GM19328 (cell line): Measurements from ENCODE around the gene ENO2.
A peak's percentile ranks its signal among the peaks of the same experiment; 100 is the strongest.

ENCODE experiments used
- ATAC-seq: cut with Tn5 transposase; IDR thresholded peaks from one replicate; pipeline ENCODE4 v1.9.1; 2021; ENCODE audit warnings: mild to moderate bottlenecking, moderate library complexity; ENCODE audit not compliant: unreplicated experiment

The ENO2 gene

DNA sequence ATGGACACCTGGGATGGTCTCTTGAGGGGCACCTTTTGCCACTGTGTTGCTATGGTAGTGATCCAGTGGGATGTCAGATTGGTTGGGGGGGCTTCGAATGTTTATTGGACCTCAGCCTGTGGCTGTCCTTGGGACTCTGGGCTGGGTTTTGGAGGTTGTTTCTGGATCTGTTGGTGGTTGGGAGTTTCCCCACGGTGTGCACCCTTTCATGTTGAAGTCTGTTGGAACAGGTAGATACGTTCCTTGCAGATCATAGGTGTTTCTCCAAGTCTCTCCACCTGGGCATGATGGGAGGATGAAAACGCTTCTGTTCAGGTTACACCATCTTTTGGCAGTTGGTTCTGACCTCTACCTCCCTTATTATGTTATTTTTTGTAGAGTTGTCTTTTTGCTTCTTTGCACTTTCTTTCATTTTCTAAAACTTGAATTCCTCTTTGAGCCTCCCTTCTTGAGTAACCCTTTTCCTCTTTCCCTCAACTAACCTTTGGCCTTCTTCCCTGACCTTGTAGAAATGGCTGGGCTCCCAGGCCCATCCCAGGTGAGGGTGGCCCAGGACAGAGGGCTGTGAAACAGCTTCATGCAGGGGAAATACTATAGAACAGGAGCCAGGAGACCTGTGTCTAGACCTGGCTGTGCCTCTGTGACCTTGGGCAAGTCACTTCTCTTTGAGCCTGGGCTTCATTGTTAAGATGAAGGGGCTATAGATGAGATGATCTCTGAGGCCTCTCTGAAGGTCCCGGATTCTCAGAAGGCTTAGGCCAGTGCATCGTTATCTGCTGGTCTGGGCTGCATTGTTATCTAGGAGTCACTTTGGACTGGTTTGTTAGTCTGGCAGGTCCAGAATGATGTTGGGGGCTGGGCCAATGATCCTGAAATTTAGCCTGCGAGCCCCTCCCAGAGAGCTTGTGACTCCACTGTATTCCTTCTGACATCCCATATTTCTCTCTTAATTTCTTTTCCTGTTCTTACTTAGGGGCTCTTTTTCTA lies 15.4 kb downstream of the ENO2 start:
- ATAC-seq = no peak

DNA sequence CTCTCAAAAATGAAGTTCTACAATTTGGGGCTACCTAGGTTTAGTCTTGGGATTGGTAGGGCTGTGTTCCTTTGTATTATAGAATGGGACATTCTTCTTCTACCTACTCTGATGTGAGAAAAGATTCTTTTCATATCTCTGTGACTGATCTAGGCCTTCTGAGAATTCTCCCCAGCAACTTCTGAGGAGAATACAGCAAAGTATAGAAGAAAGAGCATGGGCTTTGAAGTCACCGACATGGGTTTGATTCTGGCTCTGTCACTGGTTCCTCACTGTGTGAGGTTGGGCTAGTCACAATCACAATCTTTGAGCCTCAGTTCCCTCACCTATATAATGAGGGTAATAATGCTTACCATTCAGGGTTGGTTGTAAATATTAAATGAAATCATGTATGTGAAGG lies 18.4 kb downstream of the ENO2 start:
- no peak for ATAC-seq

DNA sequence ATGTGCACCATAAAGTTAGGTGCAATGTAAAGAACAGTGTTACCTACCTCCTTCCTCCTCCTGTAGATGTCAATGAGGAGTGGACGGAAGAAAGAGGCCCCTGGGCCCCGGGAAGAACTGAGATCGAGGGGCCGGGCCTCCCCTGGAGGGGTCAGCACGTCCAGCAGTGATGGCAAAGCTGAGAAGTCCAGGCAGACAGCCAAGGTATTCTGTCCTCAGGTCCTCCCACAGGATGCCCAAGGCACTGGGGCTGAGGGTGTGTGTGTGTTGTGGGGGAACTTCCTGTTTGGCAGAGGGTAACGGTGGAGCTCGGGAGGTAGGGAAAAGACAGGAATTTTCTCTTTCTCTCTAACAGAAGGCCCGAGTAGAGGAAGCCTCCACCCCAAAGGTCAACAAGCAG lies 19.7 kb downstream of the ENO2 start:
- ATAC-seq = no peak

DNA sequence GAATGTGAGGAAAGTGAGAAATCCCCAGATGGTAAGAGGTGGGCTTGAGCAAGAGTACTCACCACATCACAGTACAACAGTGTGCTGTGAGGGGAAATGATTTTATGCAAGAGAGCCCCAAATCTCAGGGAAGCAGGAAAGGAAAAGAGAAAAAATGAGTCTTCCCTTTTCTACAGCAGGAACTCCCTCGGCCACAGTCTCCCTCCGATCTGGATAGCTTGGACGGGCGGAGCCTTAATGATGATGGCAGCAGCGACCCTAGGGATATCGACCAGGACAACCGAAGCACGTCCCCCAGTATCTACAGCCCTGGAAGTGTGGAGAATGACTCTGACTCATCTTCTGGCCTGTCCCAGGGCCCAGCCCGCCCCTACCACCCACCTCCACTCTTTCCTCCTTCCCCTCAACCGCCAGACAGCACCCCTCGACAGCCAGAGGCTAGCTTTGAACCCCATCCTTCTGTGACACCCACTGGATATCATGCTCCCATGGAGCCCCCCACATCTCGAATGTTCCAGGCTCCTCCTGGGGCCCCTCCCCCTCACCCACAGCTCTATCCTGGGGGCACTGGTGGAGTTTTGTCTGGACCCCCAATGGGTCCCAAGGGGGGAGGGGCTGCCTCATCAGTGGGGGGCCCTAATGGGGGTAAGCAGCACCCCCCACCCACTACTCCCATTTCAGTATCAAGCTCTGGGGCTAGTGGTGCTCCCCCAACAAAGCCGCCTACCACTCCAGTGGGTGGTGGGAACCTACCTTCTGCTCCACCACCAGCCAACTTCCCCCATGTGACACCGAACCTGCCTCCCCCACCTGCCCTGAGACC lies 21.2 kb downstream of the ENO2 start:
- ATAC-seq = no peak

DNA sequence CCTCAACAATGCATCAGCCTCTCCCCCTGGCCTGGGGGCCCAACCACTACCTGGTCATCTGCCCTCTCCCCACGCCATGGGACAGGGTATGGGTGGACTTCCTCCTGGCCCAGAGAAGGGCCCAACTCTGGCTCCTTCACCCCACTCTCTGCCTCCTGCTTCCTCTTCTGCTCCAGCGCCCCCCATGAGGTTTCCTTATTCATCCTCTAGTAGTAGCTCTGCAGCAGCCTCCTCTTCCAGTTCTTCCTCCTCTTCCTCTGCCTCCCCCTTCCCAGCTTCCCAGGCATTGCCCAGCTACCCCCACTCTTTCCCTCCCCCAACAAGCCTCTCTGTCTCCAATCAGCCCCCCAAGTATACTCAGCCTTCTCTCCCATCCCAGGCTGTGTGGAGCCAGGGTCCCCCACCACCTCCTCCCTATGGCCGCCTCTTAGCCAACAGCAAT lies 21.8 kb downstream of the ENO2 start:
- ATAC-seq = no peak

DNA sequence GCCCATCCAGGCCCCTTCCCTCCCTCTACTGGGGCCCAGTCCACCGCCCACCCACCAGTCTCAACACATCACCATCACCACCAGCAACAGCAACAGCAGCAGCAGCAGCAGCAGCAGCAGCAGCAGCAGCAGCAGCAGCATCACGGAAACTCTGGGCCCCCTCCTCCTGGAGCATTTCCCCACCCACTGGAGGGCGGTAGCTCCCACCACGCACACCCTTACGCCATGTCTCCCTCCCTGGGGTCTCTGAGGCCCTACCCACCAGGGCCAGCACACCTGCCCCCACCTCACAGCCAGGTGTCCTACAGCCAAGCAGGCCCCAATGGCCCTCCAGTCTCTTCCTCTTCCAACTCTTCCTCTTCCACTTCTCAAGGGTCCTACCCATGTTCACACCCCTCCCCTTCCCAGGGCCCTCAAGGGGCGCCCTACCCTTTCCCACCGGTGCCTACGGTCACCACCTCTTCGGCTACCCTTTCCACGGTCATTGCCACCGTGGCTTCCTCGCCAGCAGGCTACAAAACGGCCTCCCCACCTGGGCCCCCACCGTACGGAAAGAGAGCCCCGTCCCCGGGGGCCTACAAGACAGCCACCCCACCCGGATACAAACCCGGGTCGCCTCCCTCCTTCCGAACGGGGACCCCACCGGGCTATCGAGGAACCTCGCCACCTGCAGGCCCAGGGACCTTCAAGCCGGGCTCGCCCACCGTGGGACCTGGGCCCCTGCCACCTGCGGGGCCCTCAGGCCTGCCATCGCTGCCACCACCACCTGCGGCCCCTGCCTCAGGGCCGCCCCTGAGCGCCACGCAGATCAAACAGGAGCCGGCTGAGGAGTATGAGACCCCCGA lies 22.5 kb downstream of the ENO2 start:
- no peak for ATAC-seq

DNA sequence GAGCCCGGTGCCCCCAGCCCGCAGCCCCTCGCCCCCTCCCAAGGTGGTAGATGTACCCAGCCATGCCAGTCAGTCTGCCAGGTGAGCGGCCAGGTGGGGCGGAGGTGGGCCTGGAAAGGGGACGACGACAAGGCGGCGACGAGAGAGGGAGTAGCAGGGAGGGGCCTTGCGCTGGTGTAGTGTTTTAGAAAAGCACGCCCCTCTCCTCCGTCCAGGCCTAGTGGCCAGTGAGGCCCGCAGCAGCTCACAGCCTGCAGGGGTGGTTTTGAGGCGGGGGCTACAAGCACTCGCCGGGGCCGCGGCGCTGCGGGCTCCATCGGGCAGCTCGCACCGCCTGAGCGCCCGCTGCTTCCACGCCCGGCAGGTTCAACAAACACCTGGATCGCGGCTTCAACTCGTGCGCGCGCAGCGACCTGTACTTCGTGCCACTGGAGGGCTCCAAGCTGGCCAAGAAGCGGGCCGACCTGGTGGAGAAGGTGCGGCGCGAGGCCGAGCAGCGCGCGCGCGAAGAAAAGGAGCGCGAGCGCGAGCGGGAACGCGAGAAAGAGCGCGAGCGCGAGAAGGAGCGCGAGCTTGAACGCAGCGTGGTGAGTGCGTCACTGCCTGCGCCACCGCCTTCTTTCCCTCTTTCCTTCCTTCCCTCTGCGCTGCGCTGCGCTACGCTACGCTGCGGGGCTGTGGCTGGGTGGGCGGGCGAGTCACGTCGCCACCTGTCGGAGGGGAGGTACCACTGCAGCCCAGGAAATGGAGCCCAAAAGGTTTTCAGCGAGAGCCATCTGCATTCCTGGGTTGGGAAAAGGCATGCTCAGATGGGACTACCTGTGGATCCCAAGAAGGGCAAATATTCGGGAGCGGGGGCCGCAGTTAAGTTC lies 23.3 kb downstream of the ENO2 start:
- peak; percentile 82 for ATAC-seq

DNA sequence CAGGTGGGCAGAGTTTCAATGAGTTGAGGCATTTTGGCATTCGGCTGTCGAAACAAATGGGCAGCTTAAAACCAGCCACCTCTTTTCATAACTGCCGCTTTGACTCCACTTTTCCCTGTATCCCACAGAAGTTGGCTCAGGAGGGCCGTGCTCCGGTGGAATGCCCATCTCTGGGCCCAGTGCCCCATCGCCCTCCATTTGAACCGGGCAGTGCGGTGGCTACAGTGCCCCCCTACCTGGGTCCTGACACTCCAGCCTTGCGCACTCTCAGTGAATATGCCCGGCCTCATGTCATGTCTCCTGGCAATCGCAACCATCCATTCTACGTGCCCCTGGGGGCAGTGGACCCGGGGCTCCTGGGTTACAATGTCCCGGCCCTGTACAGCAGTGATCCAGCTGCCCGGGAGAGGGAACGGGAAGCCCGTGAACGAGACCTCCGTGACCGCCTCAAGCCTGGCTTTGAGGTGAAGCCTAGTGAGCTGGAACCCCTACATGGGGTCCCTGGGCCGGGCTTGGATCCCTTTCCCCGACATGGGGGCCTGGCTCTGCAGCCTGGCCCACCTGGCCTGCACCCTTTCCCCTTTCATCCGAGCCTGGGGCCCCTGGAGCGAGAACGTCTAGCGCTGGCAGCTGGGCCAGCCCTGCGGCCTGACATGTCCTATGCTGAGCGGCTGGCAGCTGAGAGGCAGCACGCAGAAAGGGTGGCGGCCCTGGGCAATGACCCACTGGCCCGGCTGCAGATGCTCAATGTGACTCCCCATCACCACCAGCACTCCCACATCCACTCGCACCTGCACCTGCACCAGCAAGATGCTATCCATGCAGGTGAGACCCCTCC lies 24.2 kb downstream of the ENO2 start:
- no peak for ATAC-seq

DNA sequence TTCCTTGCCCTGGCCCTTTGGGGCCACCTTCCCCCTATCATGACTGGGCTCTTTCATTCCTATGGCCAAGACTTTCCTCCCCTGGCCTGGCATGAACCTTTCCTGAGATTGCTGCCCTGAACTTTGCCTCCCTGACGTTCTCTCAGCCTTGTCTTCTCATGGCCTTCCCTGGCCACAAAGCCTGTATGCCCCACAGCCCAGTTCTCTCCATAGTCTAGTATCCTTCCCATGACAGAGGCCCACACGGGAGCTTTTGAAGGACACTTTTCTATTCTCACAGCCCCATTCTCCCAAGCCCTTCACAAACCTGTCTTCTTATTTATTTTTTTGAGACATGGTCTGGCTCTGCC lies 24.8 kb downstream of the ENO2 start:
- no peak for ATAC-seq

DNA sequence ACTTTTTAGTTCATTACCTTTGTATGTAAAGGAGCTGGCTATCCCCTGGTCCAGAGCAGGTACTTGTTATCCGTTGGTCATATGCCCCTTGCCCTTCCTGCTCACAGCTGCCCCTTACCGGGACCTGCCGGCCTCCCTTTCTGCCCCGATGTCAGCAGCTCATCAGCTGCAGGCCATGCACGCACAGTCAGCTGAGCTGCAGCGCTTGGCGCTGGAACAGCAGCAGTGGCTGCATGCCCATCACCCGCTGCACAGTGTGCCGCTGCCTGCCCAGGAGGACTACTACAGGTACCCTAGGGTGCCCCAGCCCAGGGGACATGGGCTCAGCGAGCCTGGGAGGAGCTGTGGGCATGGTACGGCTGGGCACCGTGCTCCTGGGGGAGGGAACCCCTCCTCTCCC lies 26.9 kb downstream of the ENO2 start:
- ATAC-seq = no peak

DNA sequence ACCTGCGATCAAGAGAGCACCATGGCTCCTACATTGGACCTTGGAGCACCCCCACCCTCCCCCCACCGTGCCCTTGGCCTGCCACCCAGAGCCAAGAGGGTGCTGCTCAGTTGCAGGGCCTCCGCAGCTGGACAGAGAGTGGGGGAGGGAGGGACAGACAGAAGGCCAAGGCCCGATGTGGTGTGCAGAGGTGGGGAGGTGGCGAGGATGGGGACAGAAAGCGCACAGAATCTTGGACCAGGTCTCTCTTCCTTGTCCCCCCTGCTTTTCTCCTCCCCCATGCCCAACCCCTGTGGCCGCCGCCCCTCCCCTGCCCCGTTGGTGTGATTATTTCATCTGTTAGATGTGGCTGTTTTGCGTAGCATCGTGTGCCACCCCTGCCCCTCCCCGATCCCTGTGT lies 27.4 kb downstream of the ENO2 start:
- ATAC-seq = no peak

DNA sequence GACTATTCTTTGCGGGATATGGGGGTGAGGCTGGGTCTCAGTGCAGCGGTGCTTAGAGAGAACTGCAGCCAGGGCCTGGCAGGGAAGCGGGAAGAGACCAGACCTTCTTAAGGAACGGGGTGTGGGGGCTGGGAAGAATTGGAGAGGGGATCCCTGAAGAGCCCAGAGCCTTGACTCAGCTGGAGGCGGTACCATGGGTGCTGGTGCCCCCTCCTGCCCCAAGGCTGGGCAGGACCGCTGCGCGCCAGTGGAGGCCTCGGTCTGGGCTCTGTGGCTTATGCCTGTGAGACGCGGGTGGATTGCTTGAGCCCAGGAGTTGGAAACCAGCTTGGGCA lies 27.9 kb downstream of the ENO2 start:
- ATAC-seq = no peak

DNA sequence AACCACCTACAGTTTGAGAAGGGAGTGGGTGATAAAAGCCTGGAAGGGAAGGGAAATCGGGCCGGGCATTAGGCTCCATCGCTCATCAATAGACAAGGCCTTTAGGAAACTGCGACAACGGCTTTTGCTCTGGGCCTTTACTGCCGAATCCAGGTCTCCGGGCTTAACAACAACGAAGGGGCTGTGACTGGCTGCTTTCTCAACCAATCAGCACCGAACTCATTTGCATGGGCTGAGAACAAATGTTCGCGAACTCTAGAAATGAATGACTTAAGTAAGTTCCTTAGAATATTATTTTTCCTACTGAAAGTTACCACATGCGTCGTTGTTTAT lies 29.0 kb downstream of the ENO2 start:
- peak; percentile 23 for ATAC-seq

DNA sequence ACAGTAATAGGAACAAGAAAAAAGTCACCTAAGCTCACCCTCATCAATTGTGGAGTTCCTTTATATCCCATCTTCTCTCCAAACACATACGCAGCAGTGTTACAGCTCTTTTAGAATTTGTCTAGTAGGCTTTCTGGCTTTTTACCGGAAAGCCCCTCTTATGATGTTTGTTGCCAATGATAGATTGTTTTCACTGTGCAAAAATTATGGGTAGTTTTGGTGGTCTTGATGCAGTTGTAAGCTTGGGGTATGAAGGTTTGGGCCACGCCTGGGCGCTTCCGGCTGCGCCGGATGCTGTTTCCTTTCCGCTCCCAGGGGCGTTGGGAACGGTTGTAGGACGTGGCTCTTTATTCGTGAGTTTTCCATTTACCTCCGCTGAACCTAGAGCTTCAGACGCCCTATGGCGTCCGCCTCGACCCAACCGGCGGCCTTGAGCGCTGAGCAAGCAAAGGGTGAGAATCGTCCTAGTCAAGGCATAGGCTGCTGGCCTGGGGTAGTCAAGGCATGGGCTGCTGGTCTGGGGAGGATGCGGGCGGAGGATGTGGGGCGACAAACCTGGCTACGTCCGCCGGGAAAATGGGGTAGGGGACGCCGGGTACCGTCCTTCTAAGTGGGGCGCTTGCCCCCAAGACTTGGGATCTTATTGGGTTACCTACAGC lies 29.5 kb downstream of the ENO2 start, which contains the start of the genes C12orf57 and RNU7-1:
Gene C12orf57 (plus strand): TSS at position 301 of the 659 bp plus-strand sequence. CDS start 100 bp downstream, at position 401.
Gene RNU7-1 (plus strand): TSS at position 95 of the 659 bp plus-strand sequence.
- ATAC-seq = peak; percentile 29

DNA sequence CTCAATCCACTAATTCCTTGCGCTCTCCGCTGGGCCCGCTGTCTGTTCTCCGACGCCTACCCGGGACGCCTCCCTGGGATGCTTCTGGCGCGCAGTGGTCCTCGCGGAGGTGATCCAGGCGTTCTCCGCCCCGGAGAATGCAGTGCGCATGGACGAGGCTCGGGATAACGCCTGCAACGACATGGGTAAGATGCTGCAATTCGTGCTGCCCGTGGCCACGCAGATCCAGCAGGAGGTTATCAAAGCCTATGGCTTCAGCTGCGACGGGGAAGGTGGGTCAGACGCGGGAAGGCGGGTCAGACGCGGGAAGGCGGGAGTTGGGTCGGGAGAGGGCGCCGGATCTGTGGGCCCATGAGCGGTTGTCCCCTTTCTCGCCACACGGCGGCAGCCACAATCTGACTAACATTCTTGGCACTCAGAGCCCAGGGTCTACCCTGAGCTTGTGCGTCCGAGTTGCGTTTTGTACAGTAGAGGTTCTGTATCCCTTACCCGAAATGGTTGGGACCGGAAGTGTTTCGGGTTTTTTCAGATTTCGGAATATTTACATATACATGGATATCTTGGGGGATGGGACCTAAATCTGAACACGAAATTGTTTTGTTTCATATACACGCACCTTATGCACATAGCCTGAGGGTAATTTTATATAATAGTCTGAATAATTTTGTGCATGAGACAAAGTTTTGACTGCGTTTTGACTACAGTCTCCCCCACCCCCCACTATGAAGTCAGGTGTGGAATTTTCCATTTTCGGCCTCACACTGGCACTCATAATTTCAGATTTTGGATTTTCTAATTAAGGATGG lies 30.2 kb downstream of the ENO2 start:
- peak; percentile 33 for ATAC-seq

DNA sequence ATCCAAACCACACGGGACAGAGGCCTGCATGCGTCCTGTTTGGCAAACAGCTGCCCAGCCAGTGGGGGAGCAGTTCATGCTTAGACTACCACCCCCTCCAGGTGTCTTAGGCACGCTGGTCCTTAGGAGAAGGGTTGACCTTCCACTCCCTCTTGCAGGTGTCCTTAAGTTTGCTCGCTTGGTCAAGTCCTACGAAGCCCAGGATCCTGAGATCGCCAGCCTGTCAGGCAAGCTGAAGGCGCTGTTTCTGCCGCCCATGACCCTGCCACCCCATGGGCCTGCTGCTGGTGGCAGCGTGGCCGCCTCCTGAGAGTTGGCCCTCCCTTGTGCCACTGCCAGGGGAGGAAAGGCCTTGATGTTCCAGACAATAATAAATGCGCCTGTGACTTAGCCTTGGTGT lies 31.2 kb downstream of the ENO2 start:
- ATAC-seq = no peak

DNA sequence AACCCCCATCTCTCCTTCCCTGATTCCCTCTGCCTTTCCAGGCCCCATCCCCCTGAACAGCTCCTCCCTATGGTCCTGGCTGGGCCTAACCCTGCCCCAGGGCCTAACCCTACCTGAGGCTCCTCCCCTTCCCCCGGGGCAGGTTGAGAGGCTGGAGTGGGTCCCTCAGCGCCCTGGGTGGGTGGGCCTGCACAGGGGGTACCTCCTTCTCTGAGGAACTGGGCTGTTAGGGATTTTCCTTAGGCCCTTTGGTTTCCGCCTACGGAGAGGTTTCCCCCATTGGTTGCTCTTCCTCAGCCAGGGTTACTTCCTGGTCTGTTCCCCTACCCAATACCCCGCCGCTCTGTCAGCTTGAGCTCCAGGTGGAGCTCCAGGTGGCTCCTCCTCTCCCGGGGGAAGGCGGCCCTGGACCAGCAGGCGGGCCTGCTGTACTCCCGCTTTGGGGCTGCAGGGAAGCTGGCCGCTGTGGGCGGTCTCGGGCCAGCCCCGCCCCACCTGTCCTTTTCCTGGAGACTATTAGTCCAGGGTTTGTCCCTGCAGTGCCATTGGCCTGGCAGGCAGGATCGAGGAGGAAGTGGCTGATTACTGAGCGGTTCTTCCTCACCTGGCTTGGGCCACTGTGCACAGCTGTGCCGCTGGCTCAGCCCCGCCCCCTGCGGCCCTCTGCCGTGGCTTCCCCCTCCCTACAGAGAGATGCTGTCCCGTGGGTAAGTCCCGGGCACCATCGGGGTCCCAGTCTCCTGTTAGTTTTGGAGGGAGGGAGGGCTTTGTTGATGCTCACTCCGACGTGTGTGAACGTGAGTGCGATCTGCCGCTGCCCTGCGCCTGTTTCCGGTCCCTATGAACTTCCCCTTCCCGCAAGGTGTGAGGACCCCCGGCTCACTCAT lies 31.9 kb downstream of the ENO2 start:
- no peak for ATAC-seq
